WI38 (cell line): ENCODE data around the gene LIAS.
"Not testable (repeated sequence)": the region's sequence is repeated elsewhere in the genome, so short reads cannot be mapped to it uniquely, and the experiment has no call there.

Experiments used
- H3K4me3 ChIP-seq: 2 replicates; pipeline ENCODE4 v1.5.1; 2011; ENCODE audit warnings: low read depth, mild to moderate bottlenecking, control low read depth, low read length
- CTCF ChIP-seq: IDR thresholded peaks from 2 replicates; pipeline ENCODE4 v1.5.1; 2012; ENCODE audit warnings: low read depth, mild to moderate bottlenecking, control low read depth, low read length

LIAS gene

GRCh38 chr4:39502019-39502663 lies 43.3 kb downstream of the LIAS start:
- TF ChIP-seq CTCF = no peak
- H3K4me3 ChIP-seq = no peak overlapping the region

- H3K4me3 ChIP-seq = not testable (repeated sequence)
These were observed 43.8 kb downstream of the LIAS start for GRCh38 chr4:39502664-39503035.

GRCh38 chr4:39504538-39504937 lies 45.7 kb downstream of the LIAS start:
- no peak overlapping the region for H3K4me3 ChIP-seq
- no peak for TF ChIP-seq CTCF

GRCh38 chr4:39505581-39505980 lies 46.7 kb downstream of the LIAS start:
- TF ChIP-seq CTCF = no peak
- no peak overlapping the region for H3K4me3 ChIP-seq

- no peak for TF ChIP-seq CTCF
- no peak overlapping the region for H3K4me3 ChIP-seq
These were observed 51.6 kb downstream of the LIAS start for GRCh38 chr4:39510348-39510929.

GRCh38 chr4:39514266-39514665 lies 55.4 kb downstream of the LIAS start:
- not testable (repeated sequence) for H3K4me3 ChIP-seq

- H3K4me3 ChIP-seq = no peak overlapping the region
- no peak for TF ChIP-seq CTCF
These were observed 56.1 kb downstream of the LIAS start for GRCh38 chr4:39514888-39515401.

- not testable (repeated sequence) for H3K4me3 ChIP-seq
These were observed 57.0 kb downstream of the LIAS start for GRCh38 chr4:39515669-39516401.

- no peak for TF ChIP-seq CTCF
These were observed 57.6 kb downstream of the LIAS start for GRCh38 chr4:39516407-39516966.

More at GRCh38 chr4:39516407-39516966, 57.6 kb downstream of the LIAS start:
- H3K4me3 ChIP-seq = no peak overlapping the region
